Epithelial cell of esophagus (primary cell): ENCODE measurements around the gene TECR.
A peak's percentile ranks its signal among the peaks of the same experiment; 100 is the strongest.

ENCODE experiments used
- DNase-seq: peaks from one replicate; pipeline ENCODE4 v3.0.0; 2010; ENCODE audit warnings: low read depth
- H3K4me3 ChIP-seq: 2 replicates; pipeline ENCODE4 v1.5.1; 2011; ENCODE audit warnings: mild to moderate bottlenecking, low read length, control low read depth
- TF ChIP-seq, protein P1 (sequence below): IDR thresholded peaks from 2 replicates; pipeline ENCODE4 v1.5.1; 2011; ENCODE audit warnings: low read depth, mild to moderate bottlenecking, low read length, control low read depth, inconsistent platforms; ENCODE audit not compliant: insufficient read depth; ENCODE audit errors: missing control alignments

TECR gene

DNA sequence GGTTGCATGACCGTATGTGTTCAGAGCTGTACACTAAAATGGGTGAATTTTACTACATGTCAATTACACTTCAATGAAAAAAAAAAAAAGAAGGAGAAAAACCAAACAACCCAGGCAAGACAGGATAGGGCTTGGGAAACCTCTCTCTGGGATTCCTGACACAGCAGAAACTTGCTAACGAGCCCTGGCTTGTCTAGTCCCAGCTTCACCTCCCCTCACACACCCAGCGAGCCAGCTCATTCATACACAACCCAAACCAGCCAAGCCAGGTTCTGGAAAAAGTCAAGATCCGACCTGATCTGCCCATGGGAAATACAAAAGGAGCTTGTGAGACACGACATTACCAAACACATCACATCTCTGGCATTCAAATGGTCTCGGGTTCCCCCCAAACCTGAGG, 3.7 kb upstream of the TECR start:
- peak overlapping the region; percentile 24 for H3K4me3 ChIP-seq
- peak; percentile 100 for DNase-seq
- TF ChIP-seq, protein P1, sequence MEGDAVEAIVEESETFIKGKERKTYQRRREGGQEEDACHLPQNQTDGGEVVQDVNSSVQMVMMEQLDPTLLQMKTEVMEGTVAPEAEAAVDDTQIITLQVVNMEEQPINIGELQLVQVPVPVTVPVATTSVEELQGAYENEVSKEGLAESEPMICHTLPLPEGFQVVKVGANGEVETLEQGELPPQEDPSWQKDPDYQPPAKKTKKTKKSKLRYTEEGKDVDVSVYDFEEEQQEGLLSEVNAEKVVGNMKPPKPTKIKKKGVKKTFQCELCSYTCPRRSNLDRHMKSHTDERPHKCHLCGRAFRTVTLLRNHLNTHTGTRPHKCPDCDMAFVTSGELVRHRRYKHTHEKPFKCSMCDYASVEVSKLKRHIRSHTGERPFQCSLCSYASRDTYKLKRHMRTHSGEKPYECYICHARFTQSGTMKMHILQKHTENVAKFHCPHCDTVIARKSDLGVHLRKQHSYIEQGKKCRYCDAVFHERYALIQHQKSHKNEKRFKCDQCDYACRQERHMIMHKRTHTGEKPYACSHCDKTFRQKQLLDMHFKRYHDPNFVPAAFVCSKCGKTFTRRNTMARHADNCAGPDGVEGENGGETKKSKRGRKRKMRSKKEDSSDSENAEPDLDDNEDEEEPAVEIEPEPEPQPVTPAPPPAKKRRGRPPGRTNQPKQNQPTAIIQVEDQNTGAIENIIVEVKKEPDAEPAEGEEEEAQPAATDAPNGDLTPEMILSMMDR, result no peak

GRCh38 chr19:14526423-14526822, 3.0 kb upstream of the TECR start:
- TF ChIP-seq, protein P1, result no peak
- peak; percentile 70 for DNase-seq

GRCh38 chr19:14528419-14529253, 758 bp upstream of the TECR start:
- H3K4me3 ChIP-seq, result peak overlapping the region; percentile 59
- TF ChIP-seq, protein P1, result no peak
- DNase-seq, result no peak

More at GRCh38 chr19:14526423-14526822, 3.0 kb upstream of the TECR start:
- H3K4me3 ChIP-seq, result peak overlapping the region; percentile 24

DNA sequence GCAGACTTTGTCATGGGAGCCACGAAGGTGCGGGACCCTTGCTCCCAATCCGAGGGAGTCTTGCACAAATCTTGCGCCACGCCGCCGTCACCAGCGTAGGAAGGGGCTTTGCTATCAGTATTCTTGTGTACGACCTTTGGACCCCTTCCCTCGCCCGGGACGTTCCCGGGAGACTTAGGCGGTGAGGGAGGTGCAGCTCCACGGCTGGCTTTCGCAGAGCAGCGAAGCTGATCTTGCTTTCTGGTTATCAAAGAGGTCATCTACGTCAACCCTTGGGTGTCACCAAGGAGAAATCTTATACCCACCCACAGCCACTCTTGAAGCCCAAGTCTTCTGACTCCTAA, 583 bp downstream of the TECR start:
- DNase-seq, result no peak
- TF ChIP-seq, protein P1, result no peak
- peak overlapping the region; percentile 99 for H3K4me3 ChIP-seq

DNA sequence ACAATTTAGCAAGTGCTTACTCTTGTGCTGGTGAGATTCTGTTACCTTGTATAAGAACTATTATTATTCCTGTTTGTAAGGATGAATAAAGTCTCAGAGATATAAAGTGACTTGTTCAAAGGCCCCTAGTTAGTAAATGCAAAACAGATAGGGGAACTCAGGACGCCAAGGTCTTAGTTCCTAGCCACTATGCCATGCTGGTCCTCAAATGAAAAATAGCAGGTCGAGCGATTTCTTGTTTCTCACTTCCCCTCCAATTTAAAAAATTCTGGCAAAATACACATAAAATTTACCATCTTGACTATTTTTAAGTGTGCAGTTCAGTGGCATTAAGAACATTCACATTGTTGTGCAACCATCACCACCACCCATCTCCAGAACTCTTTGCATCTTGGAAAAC, 1.1 kb downstream of the TECR start:
- H3K4me3 ChIP-seq, result peak overlapping the region; percentile 99
- DNase-seq, result no peak
- TF ChIP-seq, protein P1, result no peak

- no peak overlapping the region for H3K4me3 ChIP-seq
- no peak for DNase-seq
- TF ChIP-seq, protein P1, result no peak
Observed at GRCh38 chr19:14533450-14533849, 4.1 kb downstream of the TECR start.
